ENCODE data around the gene MMP25.

The MMP25 gene

DNA sequence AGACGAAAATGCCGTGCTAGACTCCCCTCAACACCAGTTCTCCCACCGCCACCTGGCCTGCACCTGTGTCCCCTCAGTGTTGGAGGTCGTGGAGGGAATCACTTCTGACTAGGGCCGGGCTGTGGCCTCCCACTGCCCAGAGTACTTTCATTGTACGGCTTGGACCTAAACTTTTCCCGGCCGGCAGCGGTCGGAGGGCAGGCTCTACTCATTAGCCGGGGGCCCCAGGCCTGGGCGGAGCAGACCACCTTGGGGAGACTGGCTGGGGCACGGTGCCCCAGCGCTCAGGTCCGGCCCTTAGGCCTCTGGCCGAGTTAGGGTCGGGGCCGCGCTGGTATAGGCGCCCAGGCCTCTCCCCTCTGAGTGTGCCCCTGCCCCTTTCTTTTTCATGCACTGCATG is 29.0 kb upstream of the MMP25 start:
- no peak for DNase-seq

GRCh38 chr16:3017794-3018506 is 28.4 kb upstream of the MMP25 start, which contains the start of gene CLDN6:
TSS of gene CLDN6 (minus strand) at chr16:3018183. CDS start at chr16:3016021, 2,162 bp downstream.
- no peak for DNase-seq

DNA sequence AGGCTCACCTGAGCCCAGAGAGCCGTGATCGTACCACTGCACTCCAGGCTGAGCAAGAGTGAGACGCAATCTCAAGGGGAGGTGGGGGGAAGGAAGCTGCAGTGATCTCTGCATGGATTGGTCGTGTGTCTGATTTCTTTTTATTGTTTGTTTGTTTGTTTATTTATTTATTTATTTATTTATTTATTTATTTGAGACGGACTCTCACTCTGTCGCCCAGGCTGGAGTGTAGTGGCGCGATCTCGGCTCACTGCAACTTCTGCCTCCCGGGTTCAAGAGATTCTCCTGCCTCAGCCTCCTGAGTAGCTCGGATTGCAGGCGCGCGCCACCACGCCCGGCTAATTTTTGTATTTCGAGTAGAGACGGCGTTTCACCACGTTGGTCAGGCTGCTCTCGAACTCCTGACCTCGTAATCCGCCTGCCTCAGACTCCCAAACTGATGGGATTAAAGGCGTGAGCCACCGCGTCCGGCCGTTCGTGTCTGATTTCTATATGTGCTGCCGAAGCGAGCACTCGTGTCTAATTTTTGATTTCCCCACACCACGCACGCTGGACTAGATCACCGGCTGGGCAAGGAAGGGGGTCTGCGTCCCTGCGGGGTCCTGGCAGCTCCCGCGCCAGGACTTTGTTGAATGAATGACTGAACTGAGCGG is 26.6 kb upstream of the MMP25 start:
- DNase-seq = no peak

DNA sequence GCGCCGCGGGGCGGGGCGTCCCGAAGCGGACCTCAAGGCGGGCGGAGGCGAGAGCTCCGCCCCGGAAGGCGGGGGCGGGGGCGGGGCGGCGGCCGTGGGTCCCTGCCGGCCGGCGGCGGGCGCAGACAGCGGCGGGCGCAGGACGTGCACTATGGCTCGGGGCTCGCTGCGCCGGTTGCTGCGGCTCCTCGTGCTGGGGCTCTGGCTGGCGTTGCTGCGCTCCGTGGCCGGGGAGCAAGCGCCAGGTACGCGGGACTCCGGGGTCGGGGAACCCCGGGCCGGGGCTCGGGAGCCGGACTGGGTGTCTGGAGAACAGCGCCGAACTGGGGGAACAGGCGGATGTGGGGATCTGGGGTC is 26.1 kb upstream of the MMP25 start, which contains the start of gene TNFRSF12A:
Gene TNFRSF12A (plus strand): TSS at position 122 of the 357 bp plus-strand sequence. CDS start 30 bp downstream, at position 152.
- peak; percentile 25 for DNase-seq

DNA sequence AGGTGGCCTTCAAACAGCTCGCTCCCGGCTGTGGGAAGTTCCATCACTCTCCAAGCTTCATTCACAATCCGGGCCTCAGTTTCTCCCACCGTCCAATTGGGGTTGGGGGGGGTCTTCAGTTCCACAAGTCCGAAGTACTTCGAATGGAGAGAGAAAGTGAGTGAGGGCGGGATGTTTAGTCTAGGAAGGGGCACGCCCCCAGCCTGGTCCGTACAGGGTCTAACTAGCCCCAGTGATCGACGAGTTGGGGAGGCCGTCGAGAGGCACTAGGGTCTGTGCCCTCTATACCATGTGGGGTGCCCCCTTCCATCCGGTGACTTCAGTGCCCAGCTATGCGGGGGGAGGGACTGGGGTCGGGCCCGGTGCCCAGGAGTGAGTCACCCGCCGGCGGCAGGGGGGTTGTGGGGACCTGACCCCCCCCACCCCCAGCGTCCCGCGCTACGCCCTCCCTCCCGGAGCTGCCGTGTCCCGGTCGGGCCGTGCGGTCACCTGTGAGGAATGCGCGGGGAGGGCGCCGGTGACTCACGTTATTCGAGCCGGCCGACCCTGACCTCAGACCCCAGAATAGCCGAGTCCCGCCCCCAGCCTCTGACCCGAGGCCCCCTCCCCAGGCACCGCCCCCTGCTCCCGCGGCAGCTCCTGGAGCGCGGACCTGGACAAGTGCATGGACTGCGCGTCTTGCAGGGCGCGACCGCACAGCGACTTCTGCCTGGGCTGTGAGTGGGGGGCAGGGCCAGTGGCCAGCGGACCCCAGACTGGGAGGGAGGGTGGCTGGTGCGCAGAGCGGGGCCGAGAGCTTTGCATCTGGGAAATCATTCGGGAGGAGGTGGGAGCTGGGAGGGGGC is 25.5 kb upstream of the MMP25 start:
- DNase-seq = no peak

GRCh38 chr16:3021449-3022207 is 24.7 kb upstream of the MMP25 start:
- DNase-seq = no peak

- no peak for DNase-seq
Observed at GRCh38 chr16:3022208-3022683, 24.1 kb upstream of the MMP25 start.

DNA sequence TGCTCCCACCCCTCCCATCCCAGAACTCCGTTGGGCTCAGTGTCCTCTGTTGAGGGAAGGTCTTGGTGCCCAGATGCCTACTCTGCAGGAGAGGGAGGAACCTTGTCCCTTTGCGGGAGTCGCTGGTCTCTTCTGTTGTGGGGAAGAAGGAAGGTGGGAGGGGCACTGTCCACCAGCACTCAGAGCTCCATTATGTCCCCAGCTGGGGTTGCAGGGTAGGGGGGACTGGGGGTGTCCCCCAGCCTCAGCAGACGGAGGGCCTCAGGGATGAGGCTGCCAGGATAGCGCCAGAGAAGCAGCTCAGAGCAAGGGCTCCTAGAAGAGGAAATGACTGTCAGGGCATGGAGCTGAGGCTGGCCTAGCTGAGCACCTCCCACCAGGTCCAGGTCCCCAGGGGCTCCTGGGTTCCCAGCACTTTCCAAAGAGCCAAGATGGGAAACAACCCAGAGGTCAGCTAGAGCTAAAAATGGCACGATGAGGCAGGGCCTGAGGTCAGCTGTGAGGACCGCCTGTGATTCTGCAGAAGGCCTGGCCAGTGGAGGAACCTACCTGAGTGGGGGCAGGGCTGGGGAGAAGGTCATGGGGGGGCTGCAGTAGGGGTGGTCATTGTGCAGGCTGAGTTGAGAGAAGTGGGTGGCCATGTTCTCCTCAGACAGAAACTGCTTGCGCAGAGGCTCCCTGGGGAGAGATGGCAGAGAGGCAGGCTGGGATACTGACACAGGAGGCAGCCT is 23.5 kb upstream of the MMP25 start:
- no peak for DNase-seq

DNA sequence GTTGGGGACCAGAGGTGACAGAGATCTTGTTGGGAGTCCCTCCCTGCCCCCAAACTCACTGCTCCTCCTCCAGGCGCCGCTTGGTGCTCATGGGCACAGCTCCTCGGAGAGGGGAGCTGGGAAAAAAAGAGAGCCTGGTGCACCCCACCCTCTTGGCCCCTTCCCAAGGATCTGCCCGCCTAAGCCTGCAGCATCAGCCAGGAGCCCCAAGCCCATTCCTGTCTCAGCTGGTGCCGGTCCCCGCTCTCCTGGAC is 23.0 kb upstream of the MMP25 start:
- DNase-seq = no peak

GRCh38 chr16:3023669-3024478 is 22.5 kb upstream of the MMP25 start, which contains the start of the genes HCFC1R1 and THOC6:
TSS of gene HCFC1R1 (minus strand) at chr16:3023942. CDS start at chr16:3023941, 1 bp downstream.
TSS of gene THOC6 (plus strand) at chr16:3024035. CDS start at chr16:3024327, 292 bp downstream.
- DNase-seq = peak; percentile 77

- no peak for DNase-seq
Observed at GRCh38 chr16:3025032-3026002, 21.0 kb upstream of the MMP25 start.

DNA sequence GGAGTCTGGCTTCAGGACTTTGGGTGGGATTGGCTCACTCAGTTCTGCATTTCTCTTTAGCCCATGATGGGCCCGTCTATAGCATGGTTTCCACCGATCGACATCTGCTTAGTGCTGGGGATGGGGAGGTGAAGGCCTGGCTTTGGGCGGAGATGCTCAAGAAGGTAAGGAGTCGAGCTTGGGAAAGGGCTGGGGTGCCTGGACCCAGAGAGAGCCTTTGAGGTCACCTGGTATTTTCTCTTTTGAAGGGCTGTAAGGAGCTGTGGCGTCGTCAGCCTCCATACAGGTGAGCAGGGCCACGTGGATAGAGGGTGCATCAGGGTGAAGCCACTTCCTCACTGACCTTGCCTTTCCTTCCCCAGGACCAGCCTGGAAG is 20.4 kb upstream of the MMP25 start:
- DNase-seq = no peak

DNA sequence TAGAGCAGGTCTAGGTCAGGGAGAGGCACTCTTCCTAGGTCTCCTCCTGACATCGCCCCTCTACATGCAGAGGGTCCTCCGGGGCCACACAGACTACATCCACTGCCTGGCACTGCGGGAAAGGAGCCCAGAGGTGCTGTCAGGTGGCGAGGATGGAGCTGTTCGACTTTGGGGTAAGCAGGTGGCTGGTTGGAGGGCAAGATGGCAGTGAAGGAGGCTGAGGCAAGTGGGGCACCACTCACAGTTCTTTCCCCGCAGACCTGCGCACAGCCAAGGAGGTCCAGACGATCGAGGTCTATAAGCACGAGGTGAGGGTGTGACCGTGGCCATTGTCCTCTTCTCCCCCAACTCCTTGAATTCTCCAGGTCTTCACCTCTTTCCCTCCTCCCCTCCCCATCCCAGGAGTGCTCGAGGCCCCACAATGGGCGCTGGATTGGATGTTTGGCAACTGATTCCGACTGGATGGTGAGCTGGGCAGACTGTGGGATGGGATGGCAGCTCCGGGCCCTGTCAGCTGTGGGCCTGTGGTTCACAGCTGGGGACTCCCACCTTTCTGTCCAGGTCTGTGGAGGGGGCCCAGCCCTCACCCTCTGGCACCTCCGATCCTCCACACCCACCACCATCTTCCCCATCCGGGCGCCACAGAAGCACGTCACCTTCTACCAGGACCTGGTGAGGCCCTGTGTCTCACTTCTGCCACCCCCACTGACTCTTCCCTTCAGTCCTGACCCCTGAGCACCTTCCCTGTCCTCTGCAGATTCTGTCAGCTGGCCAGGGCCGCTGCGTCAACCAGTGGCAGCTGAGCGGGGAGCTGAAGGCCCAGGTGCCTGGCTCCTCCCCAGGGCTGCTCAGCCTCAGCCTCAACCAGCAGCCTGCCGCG is 19.5 kb upstream of the MMP25 start:
- DNase-seq = no peak

- DNase-seq = no peak
Observed at GRCh38 chr16:3027489-3027795, 18.9 kb upstream of the MMP25 start.

DNA sequence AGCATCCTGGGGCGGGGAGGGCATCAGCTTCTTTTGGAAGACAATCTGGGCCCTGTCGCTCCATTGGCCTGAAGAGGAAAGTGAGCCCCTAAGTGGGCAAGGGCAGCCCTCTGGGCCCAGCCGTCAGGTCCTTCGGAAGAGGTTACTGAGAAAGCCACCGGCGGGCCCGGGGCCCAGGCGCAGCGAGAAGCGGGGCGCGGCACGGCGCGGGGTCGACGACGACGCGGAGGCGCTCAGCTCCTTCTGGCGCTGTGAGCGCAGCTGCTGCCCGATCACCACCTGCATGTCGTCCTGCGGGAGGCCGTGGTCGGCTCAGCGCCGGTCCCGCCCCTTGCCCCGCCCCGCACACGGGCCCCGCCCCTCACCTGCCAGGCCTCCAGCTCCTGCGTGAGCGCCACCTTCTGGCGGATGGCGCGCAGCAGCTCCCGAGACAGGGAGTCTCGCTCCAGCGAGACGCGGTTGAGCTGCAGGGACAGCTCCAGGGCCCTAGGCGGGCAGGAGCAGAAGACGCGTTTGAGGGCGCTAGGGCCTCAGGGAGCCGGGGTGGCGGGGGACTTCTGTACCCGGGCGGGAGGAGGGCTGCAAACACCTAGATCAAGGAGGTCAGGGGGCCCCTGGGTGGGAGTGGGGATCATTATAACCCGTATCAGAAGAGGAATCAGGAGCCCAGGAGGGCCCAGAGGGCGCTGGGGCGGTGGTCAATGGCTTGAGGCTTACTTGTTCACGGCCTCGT is 18.2 kb upstream of the MMP25 start:
- DNase-seq = peak; percentile 50

DNA sequence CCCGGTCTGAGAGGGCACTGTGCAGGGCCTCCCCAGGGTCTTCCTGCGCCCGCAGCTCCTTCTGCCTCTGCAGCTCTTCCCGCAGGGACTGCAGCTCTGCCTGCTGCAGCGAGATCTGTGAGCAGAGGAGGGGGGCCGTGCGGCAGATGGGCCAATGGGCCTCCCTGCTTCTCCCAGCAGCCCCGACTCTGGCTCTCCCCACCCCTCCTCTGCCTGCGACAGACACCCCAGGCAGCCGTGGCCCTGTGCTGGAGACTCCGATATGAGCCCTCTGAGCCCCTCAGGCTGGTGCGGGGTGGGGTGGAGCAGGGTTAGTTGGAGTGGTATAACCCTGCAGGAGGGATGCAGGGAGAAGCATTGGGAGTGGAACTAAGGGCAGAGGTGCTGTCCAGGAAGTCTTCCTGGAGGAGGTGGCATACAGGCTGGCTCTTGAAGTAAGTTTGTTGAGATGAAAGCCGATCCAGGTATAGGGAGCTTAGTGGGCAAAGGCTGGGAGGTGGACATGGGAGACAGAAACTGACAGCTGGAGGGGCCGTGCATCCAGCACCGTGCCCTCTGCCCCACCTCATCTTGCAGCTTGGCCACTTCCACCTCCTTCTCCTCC is 17.5 kb upstream of the MMP25 start:
- DNase-seq = no peak

- no peak for DNase-seq
Observed at GRCh38 chr16:3029491-3030221, 16.7 kb upstream of the MMP25 start.

Measured in NCI-H2029 treated with DMSO at 0.1 percent for 48 hours (cell line).